ENCODE measurements around the gene SDHA.
"Not testable (repeated sequence)": the region's sequence is repeated elsewhere in the genome, so short reads cannot be mapped to it uniquely, and the experiment has no call there.

The SDHA gene

GRCh38 chr5:223791-224190, 5.7 kb downstream of the SDHA start:
- DNase-seq, result no peak

- DNase-seq, result no peak
Observed at GRCh38 chr5:225334-225733, 7.2 kb downstream of the SDHA start.

DNA sequence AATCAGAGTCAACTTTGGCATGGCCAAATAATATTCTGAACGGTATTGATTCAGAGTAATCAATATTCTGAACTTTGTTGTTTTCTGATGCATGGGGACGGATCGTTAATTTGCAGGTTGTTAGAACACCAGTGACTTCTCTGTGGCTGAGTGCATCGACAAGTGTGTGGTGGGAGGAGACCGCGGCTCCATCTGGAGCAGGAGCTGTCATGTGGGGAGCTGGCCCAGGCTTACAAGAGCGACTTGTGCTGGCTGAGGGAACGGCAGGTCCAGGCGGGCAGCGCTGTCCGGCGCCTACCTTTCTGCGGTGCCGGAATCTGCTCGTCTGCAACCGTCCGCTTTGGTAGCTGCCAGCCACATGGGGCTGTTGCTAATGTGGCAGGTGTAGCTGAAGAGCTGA, 9.3 kb downstream of the SDHA start:
- DNase-seq, result not testable (repeated sequence)

DNA sequence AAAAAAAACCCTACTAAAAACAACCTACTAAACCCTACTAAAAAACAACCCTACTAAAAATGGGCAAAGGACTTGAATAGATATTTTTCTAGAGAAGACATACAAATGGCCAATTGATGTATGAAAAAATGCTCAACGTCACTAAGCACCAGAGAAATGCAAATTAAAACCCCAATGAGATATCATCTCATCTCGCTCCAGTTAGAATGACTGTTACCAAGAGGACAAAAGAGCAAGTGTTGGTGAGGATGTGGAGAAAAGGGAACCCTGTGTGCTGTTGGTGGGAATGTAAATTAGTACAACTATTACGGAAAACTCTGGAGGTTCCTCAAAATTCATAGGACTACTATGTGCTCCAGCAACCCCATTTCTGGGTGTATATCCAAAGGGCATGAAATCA, 10.8 kb downstream of the SDHA start:
- DNase-seq, result no peak

GRCh38 chr5:230711-231110, 12.6 kb downstream of the SDHA start:
- DNase-seq, result no peak

- no peak for DNase-seq
Observed at GRCh38 chr5:231661-232060, 13.5 kb downstream of the SDHA start.

DNA sequence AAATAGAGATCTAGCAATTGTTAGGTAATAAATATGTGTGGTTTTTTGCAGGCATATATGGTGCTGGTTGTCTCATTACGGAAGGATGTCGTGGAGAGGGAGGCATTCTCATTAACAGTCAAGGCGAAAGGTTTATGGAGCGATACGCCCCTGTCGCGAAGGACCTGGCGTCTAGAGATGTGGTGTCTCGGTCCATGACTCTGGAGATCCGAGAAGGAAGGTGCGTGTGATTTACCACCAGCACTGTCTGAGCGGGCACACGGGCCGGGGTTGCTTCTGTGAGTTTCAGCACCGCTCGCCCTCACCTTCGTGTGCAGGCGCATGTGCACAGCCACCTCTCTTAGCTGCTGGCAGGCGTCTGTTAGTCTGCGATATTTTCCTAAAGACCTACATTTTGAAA, 15.3 kb downstream of the SDHA start:
- DNase-seq, result not testable (repeated sequence)

DNA sequence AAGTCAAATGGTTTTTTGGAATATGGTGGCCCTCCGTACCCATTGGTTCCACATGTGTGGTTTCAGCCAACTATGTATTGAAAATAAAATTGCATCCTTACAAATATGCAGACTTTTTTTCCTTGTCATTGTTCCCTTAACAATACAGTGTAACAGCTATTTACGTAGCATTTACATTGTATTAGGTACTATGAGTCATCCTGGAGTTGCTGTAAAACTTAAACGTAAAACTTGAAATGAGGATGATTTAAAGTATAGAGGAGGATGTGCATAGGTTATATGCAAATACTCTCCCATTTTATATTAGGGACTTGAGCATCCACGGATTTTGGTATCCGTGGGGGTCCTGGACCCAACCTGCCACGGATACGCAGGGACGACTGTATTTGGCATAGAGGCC, 16.3 kb downstream of the SDHA start:
- DNase-seq, result no peak

DNA sequence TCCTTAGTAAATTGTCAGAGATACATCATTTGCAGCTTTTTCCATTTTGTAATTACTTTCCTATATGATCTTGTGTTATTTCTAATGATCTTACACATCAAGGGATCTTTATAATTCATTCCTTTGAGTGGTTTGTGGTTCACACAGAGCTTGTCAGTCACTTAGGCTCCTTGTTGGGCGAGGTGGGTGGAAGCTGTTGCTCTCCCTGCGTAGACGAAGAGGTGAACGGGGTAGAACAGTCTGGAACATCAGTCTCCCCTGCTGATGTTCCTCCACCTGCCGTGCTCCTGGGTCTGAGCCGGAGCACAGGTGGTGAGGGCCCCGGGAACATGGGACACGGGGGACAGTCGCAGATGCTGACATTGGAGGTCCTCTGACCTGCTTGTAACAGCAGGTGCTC, 17.4 kb downstream of the SDHA start:
- DNase-seq, result not testable (repeated sequence)

GRCh38 chr5:237931-238330, 19.8 kb downstream of the SDHA start:
- not testable (repeated sequence) for DNase-seq

GRCh38 chr5:240550-240949, 22.4 kb downstream of the SDHA start:
- DNase-seq, result not testable (repeated sequence)

DNA sequence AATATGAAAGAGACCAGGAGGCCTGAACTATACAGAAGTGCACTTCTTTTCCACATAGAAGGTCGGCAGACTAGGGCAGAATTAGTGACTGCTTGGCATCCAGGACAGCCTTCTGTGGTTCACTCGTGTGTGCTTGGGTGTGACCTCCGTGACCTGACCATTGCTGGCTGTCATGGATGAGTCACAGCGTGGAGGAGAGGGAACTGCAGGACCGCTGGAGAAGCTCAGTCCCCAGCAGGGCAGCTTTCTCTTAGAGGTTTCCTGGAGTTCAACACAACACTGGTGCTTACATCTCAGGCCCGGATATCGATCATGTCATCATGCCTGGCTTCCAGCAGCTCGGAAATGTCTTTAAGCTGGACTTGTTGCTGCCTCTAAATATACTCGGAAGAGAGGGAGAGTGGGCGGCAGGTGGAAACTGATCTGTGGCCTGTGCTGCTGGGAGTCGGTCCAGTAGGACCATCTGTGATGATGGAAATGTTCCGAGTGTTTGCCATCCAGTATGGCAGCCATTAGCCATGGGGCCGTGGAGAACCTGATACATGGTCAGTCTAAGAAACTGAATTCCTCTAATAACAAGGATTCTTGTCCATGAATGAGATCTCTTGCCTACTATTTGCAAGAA, 23.0 kb downstream of the SDHA start:
- not testable (repeated sequence) for DNase-seq

DNA sequence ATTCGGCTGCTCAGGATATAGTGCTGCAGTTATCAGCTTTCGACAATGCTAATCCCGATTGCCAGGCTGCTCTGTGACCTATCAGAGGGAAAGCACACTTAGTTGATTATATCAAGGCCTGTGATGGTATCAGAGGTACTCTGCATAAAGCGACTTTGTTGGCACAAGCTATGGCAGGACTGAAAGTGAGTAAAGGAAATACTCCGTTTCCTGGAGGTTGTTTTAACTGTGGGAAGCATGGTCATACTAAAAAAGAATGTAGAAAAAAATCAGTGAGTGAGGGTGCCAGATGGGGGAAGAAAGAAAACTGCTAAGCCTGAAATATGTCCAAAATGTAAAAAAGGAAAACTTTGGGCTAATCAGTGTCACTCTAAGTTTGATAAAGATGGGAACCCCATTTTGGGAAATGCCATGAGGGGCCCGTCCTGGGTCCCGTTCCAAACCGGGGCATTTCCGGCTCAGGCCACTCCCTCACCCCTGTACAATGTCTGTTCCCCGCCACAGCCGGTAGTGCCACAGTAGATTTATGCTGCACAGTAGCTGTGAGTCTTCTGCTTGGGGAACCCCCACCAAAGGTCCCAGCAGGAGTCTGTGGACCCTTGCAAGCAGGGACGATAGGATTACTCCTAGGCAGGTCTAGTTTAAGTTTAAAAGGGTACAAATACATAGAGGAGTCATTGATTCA, 25.7 kb downstream of the SDHA start:
- not testable (repeated sequence) for DNase-seq

DNA sequence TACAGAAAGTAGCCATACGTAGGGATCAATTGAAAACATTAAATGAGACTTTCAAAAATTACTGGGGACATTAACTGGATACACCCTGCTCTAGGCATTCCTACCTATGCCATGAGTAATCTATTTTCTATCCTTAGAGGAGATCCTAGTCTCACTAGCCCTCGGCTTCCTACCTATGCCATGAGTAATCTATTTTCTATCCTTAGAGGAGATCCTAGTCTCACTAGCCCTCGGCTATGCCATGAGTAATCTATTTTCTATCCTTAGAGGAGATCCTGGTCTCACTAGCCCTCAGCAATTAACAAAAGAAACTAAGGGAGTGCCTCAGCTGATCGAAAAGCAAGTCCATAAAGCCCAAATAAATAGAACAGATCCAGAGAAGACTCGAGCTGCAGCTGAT, 27.6 kb downstream of the SDHA start:
- not testable (repeated sequence) for DNase-seq

DNA sequence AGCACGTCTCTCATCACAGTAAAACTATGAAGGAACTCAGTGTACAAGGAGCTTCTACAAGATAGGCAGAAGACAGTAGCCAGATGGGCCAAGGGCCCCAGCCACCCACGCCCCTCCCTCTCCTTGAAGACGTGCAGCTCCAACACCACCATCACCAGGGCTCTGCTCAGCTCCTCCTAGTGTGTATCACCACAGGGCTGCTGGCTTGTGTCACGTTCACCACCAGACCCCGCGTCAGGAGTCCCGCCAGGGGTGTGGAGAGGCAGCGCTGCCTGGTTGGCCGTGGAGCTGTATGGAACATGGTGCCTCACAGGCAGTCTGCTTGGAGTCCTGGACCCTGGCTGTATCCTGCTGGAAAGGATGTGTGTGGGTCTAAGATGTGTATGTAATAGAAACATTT, 32.3 kb downstream of the SDHA start:
- not testable (repeated sequence) for DNase-seq

DNA sequence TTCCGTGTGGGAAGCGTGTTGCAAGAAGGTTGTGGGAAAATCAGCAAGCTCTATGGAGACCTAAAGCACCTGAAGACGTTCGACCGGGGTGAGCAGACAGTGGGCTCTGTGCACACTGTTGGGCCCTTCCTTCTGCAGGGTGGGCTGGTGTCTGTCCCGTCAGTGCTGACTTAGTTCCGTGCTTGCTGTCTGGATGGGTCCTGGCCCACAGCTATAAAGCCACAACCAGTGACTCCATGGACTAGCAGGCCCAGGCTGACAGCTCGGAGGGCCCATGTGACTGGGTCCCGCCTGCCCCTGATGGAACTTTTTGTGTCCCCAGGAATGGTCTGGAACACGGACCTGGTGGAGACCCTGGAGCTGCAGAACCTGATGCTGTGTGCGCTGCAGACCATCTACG, 32.9 kb downstream of the SDHA start:
- not testable (repeated sequence) for DNase-seq

DNA sequence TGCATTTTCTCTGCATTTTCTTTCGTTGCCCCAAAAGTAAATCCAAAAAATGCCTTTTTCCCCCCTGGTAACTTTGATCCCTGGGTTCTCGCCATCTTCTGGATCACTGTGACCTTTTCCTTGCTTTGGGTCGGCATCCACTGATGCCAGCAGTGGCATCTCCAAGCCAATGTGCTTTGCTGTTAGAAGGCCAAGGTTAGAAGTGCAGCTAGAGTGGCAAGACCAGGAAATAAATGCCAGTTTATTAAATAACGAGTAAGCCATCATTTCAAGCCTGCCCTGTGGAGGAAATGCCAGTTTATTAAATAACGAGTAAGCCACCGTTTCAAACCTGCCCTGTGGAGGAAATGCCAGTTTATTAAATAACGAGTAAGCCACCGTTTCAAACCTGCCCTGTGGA, 33.4 kb downstream of the SDHA start:
- DNase-seq, result not testable (repeated sequence)

DNA sequence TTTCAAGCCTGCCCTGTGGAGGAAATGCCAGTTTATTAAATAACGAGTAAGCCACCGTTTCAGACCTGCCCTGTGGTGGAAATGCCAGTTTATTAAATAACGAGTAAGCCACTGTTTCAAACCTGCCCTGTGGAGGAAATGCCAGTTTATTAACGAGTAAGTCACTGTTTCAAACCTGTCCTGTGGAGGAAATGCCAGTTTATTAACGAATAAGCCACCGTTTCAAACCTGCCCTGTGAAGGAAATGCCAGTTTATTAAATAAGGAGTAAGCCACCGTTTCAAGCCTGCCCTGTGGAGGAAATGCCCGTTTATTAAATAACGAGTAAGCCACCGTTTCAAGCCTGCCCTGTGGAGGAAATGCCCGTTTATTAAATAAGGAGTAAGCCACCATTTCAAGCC, 33.9 kb downstream of the SDHA start:
- DNase-seq, result not testable (repeated sequence)

GRCh38 chr5:252546-252945, 34.4 kb downstream of the SDHA start:
- no peak for DNase-seq

DNA sequence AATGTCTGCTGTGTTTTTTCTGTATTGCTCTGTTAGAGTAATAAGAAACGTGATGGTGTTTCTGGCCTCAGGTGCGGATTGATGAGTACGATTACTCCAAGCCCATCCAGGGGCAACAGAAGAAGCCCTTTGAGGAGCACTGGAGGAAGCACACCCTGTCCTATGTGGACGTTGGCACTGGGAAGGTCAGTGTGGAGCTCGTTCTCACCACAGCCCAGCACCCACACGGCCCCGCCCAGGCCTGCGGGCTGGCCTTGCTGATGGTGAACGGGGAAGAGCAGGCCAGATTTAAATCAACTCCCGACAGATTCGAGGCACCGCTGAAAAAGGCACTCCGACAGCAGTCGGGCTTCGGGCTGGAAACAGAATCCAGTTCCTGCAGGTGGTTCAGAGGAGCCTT, 36.2 kb downstream of the SDHA start:
- DNase-seq, result not testable (repeated sequence)

- DNase-seq, result not testable (repeated sequence)
Observed at GRCh38 chr5:255116-255515, 37.0 kb downstream of the SDHA start.

- not testable (repeated sequence) for DNase-seq
Observed at GRCh38 chr5:256347-256746, 38.2 kb downstream of the SDHA start.

- DNase-seq, result no peak
Observed at GRCh38 chr5:257148-257547, 39.0 kb downstream of the SDHA start.

DNA sequence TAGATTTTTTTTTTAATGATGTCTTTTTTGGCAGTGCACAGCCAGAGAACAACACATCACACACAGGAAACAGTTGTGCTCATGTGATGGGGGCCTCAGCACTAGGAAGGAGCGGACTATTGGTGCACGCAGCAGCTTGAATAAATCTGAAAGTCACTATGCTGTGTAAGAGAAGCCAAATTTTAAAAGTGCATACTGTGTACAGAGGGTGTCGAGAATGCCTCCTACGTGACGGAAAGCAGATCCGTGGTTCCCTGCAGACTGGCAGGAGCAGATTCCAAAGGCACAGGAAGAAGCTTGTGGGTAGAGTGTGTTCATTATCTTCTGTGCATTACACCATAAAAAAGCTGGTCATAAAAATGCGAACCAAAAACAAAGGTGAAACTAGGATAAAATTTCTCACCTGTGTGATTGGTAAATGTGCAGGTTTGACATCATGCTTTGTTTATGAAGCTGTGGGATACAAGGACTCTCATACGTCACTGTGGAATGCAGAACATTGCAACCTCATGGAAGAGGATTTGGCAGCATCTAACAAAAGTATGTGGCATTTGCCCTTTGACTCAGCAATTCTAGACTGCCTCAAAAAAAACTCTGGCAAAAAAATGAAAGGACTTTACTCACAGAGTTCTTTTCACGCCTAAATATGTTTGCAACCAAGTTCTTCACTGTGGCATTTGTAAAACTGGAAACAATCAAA, 45.3 kb downstream of the SDHA start:
- DNase-seq, result peak; percentile 92

All from fibroblast of upper back skin (primary cell).